D341Med (cell line): ENCODE measurements around the gene NRROS.
A peak's percentile ranks its signal among the peaks of the same experiment; 100 is the strongest.

Source experiments
- DNase-seq: peaks from one replicate; pipeline ENCODE4 v3.0.0; 2012; ENCODE audit warnings: low spot score

NRROS gene

GRCh38 chr3:196650740-196651311 is 11.3 kb downstream of the NRROS start:
- no peak for DNase-seq

DNA sequence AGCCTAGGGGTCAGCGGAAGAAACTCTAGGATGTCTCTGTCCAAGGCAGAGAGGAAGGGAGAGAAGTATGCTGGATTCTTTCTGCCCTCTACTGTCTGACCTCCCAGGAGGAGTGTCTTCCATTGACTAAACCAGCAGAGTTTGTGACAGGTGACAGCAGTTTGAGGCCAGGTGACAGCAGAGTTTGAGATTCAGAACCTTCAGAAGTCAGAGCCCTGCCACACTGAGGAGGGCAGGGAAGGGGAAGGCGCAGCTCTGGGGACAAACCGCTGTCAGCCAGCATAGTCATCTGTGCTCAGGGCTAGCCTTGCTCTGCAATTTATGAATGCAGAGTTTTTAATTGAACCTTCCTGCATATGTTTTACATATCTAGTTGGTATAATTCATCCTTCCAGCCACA is 12.3 kb downstream of the NRROS start:
- DNase-seq: no peak

GRCh38 chr3:196652961-196653795 is 13.7 kb downstream of the NRROS start:
- no peak for DNase-seq

DNA sequence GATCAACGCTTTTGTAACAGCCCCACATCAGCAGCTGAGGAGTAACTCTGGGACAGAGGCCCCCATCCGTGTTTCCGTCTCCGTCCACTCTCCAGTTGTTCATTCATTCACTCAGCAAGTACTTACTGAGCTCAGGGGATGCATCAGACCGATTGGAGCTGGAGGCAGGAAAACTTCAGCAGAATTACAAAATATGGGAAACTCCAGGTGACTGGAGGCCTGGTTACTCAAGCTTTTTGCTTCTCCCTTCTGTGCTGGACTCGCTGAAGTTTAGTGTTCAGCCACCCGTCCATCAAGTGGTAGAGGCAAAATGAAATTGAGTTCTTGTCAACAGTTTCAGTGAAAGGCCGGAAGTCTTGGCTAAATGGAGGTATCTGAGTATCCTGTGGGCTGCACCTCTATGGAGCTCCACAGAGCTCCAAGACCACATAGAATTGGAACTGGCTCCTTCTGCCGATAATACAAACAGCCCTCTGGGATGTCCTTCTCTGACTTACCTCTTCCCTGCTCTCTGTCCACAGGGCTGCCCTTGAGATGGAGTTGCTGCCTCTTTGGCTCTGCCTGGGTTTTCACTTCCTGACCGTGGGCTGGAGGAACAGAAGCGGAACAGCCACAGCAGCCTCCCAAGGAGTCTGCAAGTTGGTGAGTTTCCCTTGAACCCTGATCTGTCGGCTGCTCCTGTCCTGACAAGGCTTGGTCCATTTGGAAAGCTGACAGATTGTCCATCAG is 14.7 kb downstream of the NRROS start:
- DNase-seq: no peak

GRCh38 chr3:196654735-196655090 is 15.2 kb downstream of the NRROS start:
- DNase-seq: no peak

- no peak for DNase-seq
These were observed 16.0 kb downstream of the NRROS start for GRCh38 chr3:196655496-196655895.

GRCh38 chr3:196656213-196656612 is 16.7 kb downstream of the NRROS start:
- no peak for DNase-seq

GRCh38 chr3:196659901-196660351 is 20.4 kb downstream of the NRROS start:
- DNase-seq: no peak

DNA sequence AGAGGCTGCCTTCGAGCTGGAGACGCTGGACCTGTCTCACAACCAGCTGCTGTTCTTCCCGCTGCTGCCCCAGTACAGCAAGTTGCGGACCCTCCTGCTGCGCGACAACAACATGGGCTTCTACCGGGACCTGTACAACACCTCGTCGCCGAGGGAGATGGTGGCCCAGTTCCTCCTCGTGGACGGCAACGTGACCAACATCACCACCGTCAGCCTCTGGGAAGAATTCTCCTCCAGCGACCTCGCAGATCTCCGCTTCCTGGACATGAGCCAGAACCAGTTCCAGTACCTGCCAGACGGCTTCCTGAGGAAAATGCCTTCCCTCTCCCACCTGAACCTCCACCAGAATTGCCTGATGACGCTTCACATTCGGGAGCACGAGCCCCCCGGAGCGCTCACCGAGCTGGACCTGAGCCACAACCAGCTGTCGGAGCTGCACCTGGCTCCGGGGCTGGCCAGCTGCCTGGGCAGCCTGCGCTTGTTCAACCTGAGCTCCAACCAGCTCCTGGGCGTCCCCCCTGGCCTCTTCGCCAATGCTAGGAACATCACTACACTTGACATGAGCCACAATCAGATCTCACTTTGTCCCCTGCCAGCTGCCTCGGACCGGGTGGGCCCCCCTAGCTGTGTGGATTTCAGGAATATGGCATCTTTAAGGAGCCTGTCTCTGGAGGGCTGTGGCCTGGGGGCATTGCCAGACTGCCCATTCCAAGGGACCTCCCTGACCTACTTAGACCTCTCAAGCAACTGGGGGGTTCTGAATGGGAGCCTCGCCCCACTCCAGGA is 21.1 kb downstream of the NRROS start:
- no peak for DNase-seq

- DNase-seq: no peak
These were observed 21.9 kb downstream of the NRROS start for GRCh38 chr3:196661400-196661799.

- DNase-seq: no peak
These were observed 22.5 kb downstream of the NRROS start for GRCh38 chr3:196662033-196662432.

- no peak for DNase-seq
These were observed 23.4 kb downstream of the NRROS start for GRCh38 chr3:196662711-196663571.

DNA sequence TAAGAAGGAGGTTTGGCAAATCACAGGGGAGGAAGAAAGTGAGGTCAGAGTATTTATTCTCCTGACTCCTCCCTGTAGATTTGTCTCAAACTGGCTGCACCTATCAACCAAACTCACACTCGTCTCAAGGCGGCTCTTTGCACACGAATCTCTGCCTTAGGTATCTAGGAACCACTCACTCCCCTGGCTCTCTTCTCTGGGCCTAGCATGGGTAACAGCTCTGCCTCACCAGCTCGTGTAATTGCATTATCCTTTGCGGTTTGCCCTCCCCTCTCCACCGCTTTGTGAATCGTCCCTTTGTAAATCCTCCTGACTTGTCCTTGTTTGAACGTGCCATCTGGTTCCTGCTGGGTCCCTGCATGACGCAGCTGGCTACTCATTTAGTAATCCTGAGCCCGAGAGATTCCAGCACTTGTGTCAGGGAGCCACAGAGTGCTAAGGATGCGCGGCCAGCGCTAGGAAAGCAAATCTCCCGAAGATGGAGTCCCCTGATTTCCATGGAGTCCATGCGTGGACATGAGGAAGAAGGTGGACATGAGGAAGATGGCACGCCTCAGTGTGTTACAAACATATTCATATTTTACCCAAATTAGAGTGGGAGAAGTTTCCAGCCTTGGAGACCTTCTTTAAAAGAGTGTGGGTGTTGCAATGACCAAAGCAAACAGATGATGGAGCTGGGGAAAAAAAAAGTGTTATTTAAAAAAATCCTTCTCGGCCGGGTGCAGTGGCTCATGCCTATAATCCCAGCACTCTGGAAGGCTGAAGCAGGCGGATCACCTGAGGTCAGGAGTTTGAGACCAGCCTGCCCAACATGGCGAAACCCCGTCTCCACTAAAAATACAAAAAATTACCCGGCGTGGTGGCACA is 26.7 kb downstream of the NRROS start:
- peak; percentile 86 for DNase-seq

- DNase-seq: no peak
These were observed 27.7 kb downstream of the NRROS start for GRCh38 chr3:196667056-196667825.

DNA sequence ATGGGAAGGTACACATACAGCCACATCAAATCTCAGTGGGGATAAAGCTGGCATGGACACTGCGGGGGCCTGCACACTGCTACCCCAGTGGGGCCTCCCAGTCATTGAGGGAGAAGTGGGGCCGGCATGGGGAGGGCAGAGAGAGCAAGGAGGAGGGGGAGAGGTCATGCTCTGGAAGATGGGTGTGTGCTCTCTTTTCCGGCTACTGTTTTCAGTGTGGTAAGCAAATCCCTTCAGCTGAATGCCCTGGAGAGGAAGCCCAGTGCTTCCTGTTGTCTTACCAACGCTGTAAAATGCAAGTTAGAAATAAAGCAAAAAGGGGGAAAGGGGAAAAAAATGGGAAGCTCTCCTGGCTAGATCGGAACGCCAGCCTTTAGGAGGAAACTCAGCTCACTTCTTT is 30.8 kb downstream of the NRROS start:
- no peak for DNase-seq

DNA sequence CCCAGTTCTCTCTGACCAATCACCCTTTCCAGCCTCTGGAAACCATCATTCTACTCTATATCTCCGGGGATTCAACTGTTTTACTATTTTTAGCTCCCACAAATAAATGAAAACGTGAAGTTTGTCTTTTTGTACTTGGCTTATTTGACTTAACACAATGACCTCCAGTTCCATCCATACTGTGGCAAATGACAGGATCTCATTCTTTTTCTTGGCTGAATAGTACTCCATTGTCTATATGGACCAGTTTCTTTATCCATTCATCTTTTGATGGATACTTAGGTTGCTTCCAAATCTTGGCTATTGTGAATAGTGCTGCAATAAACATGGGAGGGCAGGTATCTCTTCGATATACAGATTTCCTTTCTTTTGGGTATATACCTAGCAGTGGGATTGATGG is 34.1 kb downstream of the NRROS start:
- no peak for DNase-seq

- no peak for DNase-seq
These were observed 37.9 kb downstream of the NRROS start for GRCh38 chr3:196677353-196677752.

- DNase-seq: no peak
These were observed 38.4 kb downstream of the NRROS start for GRCh38 chr3:196677931-196678330.

GRCh38 chr3:196684548-196685407 is 45.3 kb downstream of the NRROS start:
- DNase-seq: peak; percentile 73
